ENCODE measurements around the gene CBLIF. TPM values are rescaled to one million over a fixed set of nuclear protein-coding genes. Genes with fewer than 3 reads are reported as not detected.

Gene CBLIF
- total and polyA plus RNA-seq, 3 experiments from 2014 or later = not detected

DNA sequence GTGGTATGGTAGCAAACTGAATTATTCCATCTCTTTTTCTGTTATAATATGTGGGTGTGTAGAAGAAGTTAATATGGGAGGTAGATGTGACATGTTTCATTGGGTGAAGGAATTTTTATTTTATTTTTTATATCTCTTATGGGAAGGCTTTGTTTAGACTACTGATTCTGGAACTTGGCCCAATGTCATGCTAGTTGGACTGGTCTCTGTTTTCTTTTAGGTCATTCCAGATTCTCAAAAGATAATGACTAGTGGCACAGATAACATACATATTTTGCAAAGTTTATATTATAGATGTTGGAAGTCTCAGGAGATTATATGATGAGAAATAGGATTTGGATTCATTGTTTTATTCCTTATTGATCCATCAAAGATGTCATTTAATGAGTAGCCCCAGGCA is 32.0 kb upstream of the CBLIF start:
- no peak for DNase-seq
- Mint-ChIP-seq H3K4me1 (no peaks in the 10 kb centered on the region), H3K27me3 (peaks cover 10 to 47% of the 10 kb centered on the region in 2 donors), H3K36me3 (peaks cover 0 to 2% (median 0%) of the 10 kb centered on the region in 3 donors), H3K9me3 (no peaks in the 10 kb centered on the region), H3K27ac (no peak overlapping the region), H3K4me3 (no peak overlapping the region)
- ChIA-PET CTCF (no interaction called here), POLR2A (no interaction called here)
- Histone ChIP-seq H3K27me3 (ENCODE audit: insufficient read depth, low read length, poor library complexity, severe bottlenecking) (no peaks in the 10 kb centered on the region), H3K27ac (ENCODE audit: low read depth, low read length) (no peak overlapping the region), H3K36me3 (ENCODE audit: insufficient read depth, low read length) (no peaks in the 10 kb centered on the region), H3K4me3 (ENCODE audit: low read length) (no peak overlapping the region), H3K9me3 (ENCODE audit: low read length) (no peaks in the 10 kb centered on the region), H3K4me1 (ENCODE audit: insufficient read depth, low read length) (no peaks in the 10 kb centered on the region)

DNA sequence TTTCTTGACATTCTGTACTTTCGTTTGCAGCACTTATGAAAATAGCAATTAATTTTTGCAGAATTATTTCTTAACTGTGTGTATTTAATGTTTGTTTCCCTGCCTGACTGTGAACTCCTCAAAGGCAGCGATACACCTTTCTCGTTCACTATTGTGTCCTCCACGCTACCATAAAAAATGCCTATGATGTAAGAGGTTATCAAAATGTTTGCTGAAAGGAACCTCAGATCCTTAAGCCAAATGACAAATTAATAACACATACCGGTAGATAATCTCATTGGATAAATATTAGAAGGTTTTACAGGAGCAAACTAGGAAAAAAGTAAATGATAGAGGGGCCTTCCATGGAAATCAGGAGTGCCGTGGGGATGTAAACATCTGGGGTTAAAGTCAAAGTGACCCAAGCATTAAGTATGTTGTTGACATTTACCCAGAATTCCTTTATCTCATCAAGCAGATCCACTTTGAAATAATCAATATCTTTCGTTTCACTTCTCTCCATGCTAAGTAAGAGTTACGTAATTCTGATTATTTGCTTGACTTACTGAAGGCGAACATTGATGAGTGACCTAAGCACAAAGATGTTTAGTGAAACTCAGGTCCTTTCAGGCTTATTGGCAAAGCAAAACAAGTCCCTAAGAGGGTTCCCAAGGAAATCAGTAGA is 30.7 kb upstream of the CBLIF start:
- H3K9me3 Mint-ChIP-seq = peaks cover 0 to 11% (median 3%) of the 10 kb centered on the region in 5 donors
- Histone ChIP-seq H3K4me3 (ENCODE audit: low read length) (no peak overlapping the region), H3K4me1 (ENCODE audit: insufficient read depth, low read length) (no peaks in the 10 kb centered on the region), H3K27me3 (ENCODE audit: insufficient read depth, low read length, poor library complexity, severe bottlenecking) (no peaks in the 10 kb centered on the region), H3K9me3 (ENCODE audit: low read length) (no peaks in the 10 kb centered on the region), H3K36me3 (ENCODE audit: insufficient read depth, low read length) (no peaks in the 10 kb centered on the region), H3K27ac (ENCODE audit: low read depth, low read length) (no peak overlapping the region)
- DNase-seq = no peak
- ChIA-PET CTCF (no interaction called here), POLR2A (no interaction called here)
- H3K4me3 Mint-ChIP-seq = no peak overlapping the region
- no peaks in the 10 kb centered on the region for H3K4me1 Mint-ChIP-seq
- no peak overlapping the region for H3K27ac Mint-ChIP-seq
- peaks cover 13 to 54% of the 10 kb centered on the region in 2 donors for H3K27me3 Mint-ChIP-seq
- H3K36me3 Mint-ChIP-seq = peaks cover 0 to 2% (median 0%) of the 10 kb centered on the region in 3 donors

GRCh38 chr11:59872076-59872475 is 26.8 kb upstream of the CBLIF start:
- Mint-ChIP-seq H3K27ac (no peak overlapping the region), H3K4me1 (no peaks in the 10 kb centered on the region), H3K27me3 (peaks cover 9 to 42% of the 10 kb centered on the region in 2 donors), H3K36me3 (no peaks in the 10 kb centered on the region), H3K9me3 (peaks cover 0 to 20% (median 3%) of the 10 kb centered on the region in 5 donors), H3K4me3 (no peak overlapping the region)
- Histone ChIP-seq H3K4me1 (ENCODE audit: insufficient read depth, low read length) (no peaks in the 10 kb centered on the region), H3K27ac (ENCODE audit: low read depth, low read length) (no peak overlapping the region), H3K4me3 (ENCODE audit: low read length) (no peak overlapping the region), H3K27me3 (ENCODE audit: insufficient read depth, low read length, poor library complexity, severe bottlenecking) (no peaks in the 10 kb centered on the region), H3K9me3 (ENCODE audit: low read length) (no peaks in the 10 kb centered on the region), H3K36me3 (ENCODE audit: insufficient read depth, low read length) (no peaks in the 10 kb centered on the region)
- ChIA-PET POLR2A (no interaction called here), CTCF (no interaction called here)
- DNase-seq = no peak

- ChIA-PET POLR2A (no interaction called here), CTCF (no interaction called here)
- H3K9me3 ChIP-seq (ENCODE audit: low read length) = no peaks in the 10 kb centered on the region
- H3K4me3 Mint-ChIP-seq = no peak overlapping the region
- H3K27me3 Mint-ChIP-seq = peaks cover 9 to 28% of the 10 kb centered on the region in 2 donors
- H3K36me3 ChIP-seq (ENCODE audit: insufficient read depth, low read length) = no peaks in the 10 kb centered on the region
- no peaks in the 10 kb centered on the region for H3K27me3 ChIP-seq (ENCODE audit: insufficient read depth, low read length, poor library complexity, severe bottlenecking)
- DNase-seq = no peak
- H3K27ac Mint-ChIP-seq = no peak overlapping the region
- H3K36me3 Mint-ChIP-seq = no peaks in the 10 kb centered on the region
- peaks cover 0 to 22% (median 3%) of the 10 kb centered on the region in 5 donors for H3K9me3 Mint-ChIP-seq
- no peaks in the 10 kb centered on the region for H3K4me1 Mint-ChIP-seq
- H3K4me3 ChIP-seq (ENCODE audit: low read length) = no peak overlapping the region
- H3K4me1 ChIP-seq (ENCODE audit: insufficient read depth, low read length) = no peaks in the 10 kb centered on the region
- H3K27ac ChIP-seq (ENCODE audit: low read depth, low read length) = no peak overlapping the region
Observed at GRCh38 chr11:59867946-59868345, 22.6 kb upstream of the CBLIF start.

- Histone ChIP-seq H3K4me3 (ENCODE audit: low read length) (no peak overlapping the region), H3K9me3 (ENCODE audit: low read length) (no peaks in the 10 kb centered on the region), H3K27me3 (ENCODE audit: insufficient read depth, low read length, poor library complexity, severe bottlenecking) (no peaks in the 10 kb centered on the region), H3K36me3 (ENCODE audit: insufficient read depth, low read length) (no peaks in the 10 kb centered on the region), H3K4me1 (ENCODE audit: insufficient read depth, low read length) (no peaks in the 10 kb centered on the region), H3K27ac (ENCODE audit: low read depth, low read length) (no peak overlapping the region)
- H3K27me3 Mint-ChIP-seq = peaks cover 14 to 30% of the 10 kb centered on the region in 2 donors
- H3K9me3 Mint-ChIP-seq = peaks cover 0 to 19% (median 3%) of the 10 kb centered on the region in 5 donors
- ChIA-PET CTCF (no interaction called here), POLR2A (no interaction called here)
- no peaks in the 10 kb centered on the region for H3K36me3 Mint-ChIP-seq
- no peaks in the 10 kb centered on the region for H3K4me1 Mint-ChIP-seq
- DNase-seq = no peak
- no peak overlapping the region for H3K4me3 Mint-ChIP-seq
- H3K27ac Mint-ChIP-seq = no peak overlapping the region
Observed at GRCh38 chr11:59866836-59867235, 21.5 kb upstream of the CBLIF start.

GRCh38 chr11:59866397-59866796 is 21.1 kb upstream of the CBLIF start, which contains the start of gene TCN1:
Gene TCN1, minus strand, starts transcription at chr11:59866487. Its CDS starts 17 bp downstream, at chr11:59866470.
- Mint-ChIP-seq H3K9me3 (peaks cover 0 to 15% (median 0%) of the 10 kb centered on the region in 5 donors), H3K4me3 (no peak within 1 kb of the TSS), H3K27ac (no peak within 1 kb of the TSS), H3K4me1 (no peaks in the 10 kb centered on the region), H3K36me3 (no peaks in the 10 kb centered on the region), H3K27me3 (peaks cover 10 to 26% of the 10 kb centered on the region in 2 donors)
- POLR2A ChIA-PET = no interaction called here
- Histone ChIP-seq H3K9me3 (ENCODE audit: low read length) (no peaks in the 10 kb centered on the region), H3K27ac (ENCODE audit: low read depth, low read length) (no peak within 1 kb of the TSS), H3K27me3 (ENCODE audit: insufficient read depth, low read length, poor library complexity, severe bottlenecking) (no peaks in the 10 kb centered on the region), H3K4me3 (ENCODE audit: low read length) (no peak within 1 kb of the TSS), H3K36me3 (ENCODE audit: insufficient read depth, low read length) (no peaks in the 10 kb centered on the region), H3K4me1 (ENCODE audit: insufficient read depth, low read length) (no peaks in the 10 kb centered on the region)
- CTCF ChIA-PET = no interaction called here
- DNase-seq = no peak

GRCh38 chr11:59865031-59865430 is 19.7 kb upstream of the CBLIF start:
- Histone ChIP-seq H3K27ac (ENCODE audit: low read depth, low read length) (no peak overlapping the region), H3K36me3 (ENCODE audit: insufficient read depth, low read length) (no peaks in the 10 kb centered on the region), H3K27me3 (ENCODE audit: insufficient read depth, low read length, poor library complexity, severe bottlenecking) (no peaks in the 10 kb centered on the region), H3K4me3 (ENCODE audit: low read length) (no peak overlapping the region), H3K4me1 (ENCODE audit: insufficient read depth, low read length) (no peaks in the 10 kb centered on the region), H3K9me3 (ENCODE audit: low read length) (no peaks in the 10 kb centered on the region)
- no peak overlapping the region for H3K27ac Mint-ChIP-seq
- CTCF ChIA-PET = no interaction called here
- no peak overlapping the region for H3K4me3 Mint-ChIP-seq
- POLR2A ChIA-PET = no interaction called here
- H3K27me3 Mint-ChIP-seq = peaks cover 12 to 19% of the 10 kb centered on the region in 2 donors
- no peak for DNase-seq
- no peaks in the 10 kb centered on the region for H3K36me3 Mint-ChIP-seq
- no peaks in the 10 kb centered on the region for H3K4me1 Mint-ChIP-seq
- H3K9me3 Mint-ChIP-seq = peaks cover 0 to 4% (median 0%) of the 10 kb centered on the region in 5 donors

GRCh38 chr11:59862252-59862651 is 17.0 kb upstream of the CBLIF start:
- DNase-seq = no peak
- no peak overlapping the region for H3K27ac ChIP-seq (ENCODE audit: low read depth, low read length)
- CTCF ChIA-PET = no interaction called here
- H3K27ac Mint-ChIP-seq = no peak overlapping the region
- no peaks in the 10 kb centered on the region for H3K36me3 Mint-ChIP-seq
- POLR2A ChIA-PET = no interaction called here
- H3K4me3 Mint-ChIP-seq = no peak overlapping the region
- H3K27me3 Mint-ChIP-seq = peaks cover 13 to 23% of the 10 kb centered on the region in 2 donors
- peaks cover 15 to 18% (median 17%) of the 10 kb centered on the region in 3 donors for H3K4me1 Mint-ChIP-seq
- no peaks in the 10 kb centered on the region for H3K36me3 ChIP-seq (ENCODE audit: insufficient read depth, low read length)
- H3K27me3 ChIP-seq (ENCODE audit: insufficient read depth, low read length, poor library complexity, severe bottlenecking) = no peaks in the 10 kb centered on the region
- no peaks in the 10 kb centered on the region for H3K9me3 ChIP-seq (ENCODE audit: low read length)
- no peaks in the 10 kb centered on the region for H3K4me1 ChIP-seq (ENCODE audit: insufficient read depth, low read length)
- peaks cover 0 to 3% (median 0%) of the 10 kb centered on the region in 5 donors for H3K9me3 Mint-ChIP-seq
- no peak overlapping the region for H3K4me3 ChIP-seq (ENCODE audit: low read length)
